Right forelimb (tissue), 1 donor: ENCODE measurements around the gene AKT1.

Experiments used
- DNase-seq: peaks from one replicate; pipeline ENCODE4 v3.0.0-alpha.2; 2018

The AKT1 gene

DNA sequence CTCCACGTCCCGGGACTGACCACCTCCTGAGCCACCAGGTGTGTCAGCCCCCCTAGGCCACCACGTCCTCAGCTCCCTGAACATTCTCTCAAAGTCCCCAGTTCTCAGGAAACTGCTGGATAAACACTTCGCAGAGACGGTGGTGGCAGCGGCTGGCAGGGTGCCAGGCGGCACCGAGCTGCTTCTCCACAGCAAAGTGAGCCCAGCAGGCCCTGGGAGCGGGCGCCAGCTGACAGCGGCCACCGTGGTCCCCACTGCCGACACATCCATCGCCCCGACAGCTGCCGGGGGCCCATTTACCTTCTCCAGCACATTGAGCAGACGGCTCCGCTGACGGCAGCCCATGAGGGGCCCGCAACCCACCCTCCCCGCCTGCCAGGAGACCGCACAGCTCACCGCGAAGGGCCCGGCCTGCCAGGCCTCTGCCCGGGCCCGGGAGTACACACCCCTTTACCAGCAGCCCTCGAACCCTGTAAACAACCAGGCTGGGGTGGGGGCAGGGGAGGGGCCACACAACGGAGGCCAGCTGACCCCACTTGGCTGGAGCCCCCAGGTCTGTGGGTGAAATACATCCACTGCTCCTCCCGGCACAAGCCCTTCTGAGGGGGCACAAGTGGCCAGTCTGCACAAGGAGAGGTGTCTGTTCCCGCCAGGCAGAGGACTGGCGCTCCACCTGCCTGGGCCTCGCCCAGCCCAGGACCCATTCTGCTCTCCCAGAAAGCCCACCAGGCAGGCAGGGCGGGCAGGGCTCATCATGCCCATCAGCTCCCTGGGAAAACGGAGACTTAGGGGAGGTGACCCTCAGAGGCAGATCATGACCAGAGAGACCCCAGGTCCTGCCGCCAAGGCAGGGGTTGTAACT is 10.5 kb downstream of the AKT1 start:
- DNase-seq: no peak

- DNase-seq: no peak
Measured at GRCh38 chr14:104784218-104784568, 11.4 kb downstream of the AKT1 start.

- DNase-seq: no peak
Measured at GRCh38 chr14:104783484-104784217, 11.9 kb downstream of the AKT1 start.

DNA sequence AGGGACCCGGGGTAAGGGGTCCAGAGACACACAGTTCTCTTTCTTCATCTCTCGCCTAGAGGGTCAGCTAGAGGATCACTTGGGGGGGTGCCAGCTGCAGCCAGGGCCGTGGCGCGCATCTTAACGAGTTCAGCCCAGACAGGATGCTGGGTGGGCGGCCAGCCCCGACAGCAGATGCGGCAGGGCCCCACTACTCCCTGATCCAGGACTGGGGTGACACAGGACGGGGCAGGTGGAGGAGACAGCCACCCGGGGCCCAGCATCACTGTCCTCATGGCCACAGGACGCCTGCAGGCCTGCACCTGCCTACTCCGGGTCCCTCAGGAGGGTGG is 12.8 kb downstream of the AKT1 start:
- DNase-seq: no peak

- DNase-seq: no peak
Measured at GRCh38 chr14:104782086-104782807, 13.3 kb downstream of the AKT1 start.

DNA sequence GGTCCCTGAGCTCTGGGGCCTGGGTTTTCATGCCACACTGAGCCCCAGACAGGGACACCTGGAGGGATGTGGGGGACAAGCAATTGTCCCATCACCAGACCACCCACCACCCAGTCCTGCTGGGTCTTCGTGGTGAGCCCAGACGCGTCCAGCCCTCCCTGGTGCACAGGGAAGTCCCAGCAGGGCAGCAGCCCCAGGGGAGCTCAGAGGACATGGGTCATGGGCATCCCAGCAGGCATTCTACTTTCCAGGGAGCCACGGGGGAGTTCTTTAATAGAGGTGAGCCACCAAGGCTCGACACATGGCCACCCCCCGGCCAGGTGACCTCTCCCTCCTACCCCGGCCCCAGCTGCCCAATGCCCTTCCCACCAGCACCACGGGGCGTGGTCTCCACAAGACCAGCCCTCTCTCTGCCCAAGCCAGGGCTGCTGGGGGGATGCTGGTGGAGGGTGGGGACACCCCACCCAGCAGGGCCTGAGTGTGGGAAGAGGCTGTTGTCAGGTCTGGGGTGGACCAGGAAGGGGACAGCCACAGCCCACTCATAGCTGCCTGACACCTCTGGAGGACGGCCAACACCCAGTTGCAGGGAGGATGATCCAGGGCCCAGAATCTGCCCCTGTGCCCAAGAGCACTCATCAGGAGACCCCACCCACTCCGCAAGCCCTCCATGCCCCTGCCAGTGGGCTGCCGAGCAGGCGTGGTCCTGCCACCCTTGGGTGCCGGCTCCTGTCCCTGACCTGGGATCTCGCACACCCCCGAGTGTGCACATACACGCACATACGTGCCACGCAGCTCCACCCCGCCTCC is 14.1 kb downstream of the AKT1 start:
- no peak for DNase-seq

- DNase-seq: no peak
Measured at GRCh38 chr14:104780513-104781030, 15.0 kb downstream of the AKT1 start.

DNA sequence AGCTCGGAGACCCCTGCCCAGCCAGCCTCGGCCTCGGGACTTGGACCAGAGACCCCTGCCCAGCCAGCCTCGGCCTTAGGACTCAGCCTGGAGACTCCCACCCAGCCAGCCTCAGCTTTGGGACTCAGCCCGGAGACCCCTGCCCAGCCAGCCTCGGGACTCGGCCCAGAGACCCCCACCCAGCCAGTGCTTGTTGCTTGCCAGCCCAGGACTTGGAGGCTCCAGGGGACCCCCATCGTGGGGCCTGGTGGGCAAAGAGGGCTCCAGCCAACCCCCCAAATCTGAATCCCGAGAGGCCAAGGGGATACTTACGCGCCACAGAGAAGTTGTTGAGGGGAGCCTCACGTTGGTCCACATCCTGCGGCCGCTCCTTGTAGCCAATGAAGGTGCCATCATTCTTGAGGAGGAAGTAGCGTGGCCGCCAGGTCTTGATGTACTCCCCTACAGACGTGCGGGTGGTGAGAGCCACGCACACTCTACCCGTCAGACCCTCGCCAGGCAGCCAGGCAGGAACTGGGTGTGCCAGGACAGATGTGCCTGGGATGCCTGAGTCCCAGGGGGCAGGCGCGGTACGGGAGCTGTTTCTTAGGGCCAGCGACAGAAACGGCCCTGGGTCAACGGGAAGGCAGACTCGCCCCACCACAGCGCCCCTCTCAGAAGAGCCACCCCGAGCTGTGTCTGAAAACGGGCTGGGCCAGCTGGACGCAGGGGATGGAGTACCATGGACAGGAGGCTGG is 15.6 kb downstream of the AKT1 start:
- no peak for DNase-seq

DNA sequence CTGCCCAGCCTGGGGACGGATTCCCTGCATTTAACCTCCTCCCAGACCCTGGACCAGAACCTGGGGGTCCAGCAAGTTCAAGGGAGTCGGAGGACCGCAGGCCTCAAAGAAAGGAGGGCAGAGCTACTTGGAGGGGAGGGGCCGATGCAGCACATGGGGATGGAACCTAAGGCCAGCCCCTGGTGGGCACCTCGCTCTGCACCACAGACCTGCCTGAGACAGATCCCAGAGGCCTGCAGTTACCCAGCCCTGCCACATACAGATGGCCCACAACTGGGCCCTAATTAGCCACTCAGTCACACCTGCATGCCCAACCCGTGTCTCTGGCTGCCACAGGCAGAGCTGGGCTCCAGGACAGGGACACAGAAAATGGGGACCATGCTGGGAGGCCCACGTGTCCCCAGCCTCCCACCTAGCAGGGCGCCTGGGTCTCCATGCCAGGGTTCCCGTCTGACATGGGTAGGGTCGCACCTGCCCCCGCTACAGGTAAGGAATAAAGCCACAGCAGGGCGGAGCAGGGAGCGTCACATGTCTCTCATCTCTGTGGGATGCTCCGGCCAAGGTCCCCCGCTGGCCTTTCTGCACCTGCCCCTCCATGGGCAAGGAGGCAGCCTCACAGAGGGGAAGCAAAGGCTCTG is 16.7 kb downstream of the AKT1 start:
- no peak for DNase-seq

DNA sequence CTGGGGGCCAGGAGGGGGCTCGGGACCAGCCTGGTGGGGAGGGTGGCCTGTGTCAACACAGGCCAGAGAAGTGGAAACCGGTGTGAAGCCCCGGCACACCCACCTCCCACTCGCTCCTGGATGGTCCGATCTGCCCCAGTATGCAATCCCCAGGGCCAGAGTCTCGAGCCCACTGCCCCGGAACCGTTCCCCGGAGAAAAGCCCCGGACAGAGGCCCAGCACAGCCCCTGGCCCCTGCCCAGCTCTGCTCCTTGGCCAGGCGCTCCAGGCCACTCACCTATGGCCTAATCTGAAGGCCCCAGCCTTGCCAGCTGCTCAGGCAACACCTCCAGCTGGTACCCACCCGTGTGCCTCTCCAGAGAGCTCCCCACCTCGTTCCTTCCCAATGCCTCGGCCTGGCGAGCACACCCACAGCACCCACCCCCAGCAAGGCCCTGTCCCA is 17.7 kb downstream of the AKT1 start:
- DNase-seq: no peak

- DNase-seq: no peak
Measured at GRCh38 chr14:104776961-104777807, 18.4 kb downstream of the AKT1 start.

DNA sequence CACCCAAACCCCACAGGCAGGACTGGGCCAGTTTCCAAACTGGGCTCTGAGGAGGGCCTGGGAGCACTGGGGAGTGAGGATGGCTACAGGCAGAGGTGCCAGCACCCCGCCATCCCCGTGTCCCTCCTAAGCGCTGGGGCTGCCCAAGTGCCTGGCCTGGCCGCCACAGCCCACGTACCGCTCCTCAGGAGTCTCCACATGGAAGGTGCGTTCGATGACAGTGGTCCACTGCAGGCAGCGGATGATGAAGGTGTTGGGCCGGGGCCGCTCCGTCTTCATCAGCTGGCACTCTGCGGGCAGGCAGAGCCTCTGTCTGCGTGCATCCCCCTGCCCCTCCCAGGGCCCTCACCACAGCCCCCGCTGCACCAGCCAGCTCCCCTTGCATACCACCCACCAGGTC is 19.1 kb downstream of the AKT1 start:
- no peak for DNase-seq

GRCh38 chr14:104775073-104775489 is 20.5 kb downstream of the AKT1 start:
- DNase-seq: no peak

DNA sequence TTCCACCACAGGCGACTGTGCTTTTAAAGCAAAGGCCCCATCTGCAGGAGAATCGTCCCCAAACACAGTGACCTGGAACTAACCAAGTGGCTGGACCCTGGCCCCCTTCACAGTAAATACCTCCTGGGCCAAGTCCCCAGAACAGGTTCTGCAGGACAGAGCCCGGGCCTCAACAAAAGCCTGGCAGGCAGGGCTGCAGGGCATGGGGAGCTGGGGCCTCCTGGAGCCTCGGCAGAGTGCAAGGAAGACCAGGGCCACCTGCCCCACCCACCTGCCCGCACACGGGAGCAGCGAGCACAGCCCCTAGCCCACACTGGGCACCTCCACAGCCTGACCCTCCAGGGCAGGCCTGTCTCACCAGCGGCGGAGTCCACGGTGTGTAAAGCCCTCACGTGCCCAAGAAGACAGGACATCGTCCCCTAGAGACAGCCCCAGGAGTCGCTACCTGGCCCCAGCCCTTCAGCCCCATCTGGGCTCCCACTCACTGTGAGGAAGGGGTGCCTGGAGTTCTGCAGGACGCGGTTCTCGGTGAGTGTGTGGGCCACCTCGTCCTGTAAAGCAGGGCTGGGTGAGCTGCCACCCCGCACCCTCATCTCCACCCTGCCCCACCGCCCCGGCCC is 21.0 kb downstream of the AKT1 start:
- no peak for DNase-seq

GRCh38 chr14:104773505-104774452 is 21.8 kb downstream of the AKT1 start:
- no peak for DNase-seq

- no peak for DNase-seq
Measured at GRCh38 chr14:104772707-104773504, 22.6 kb downstream of the AKT1 start.

GRCh38 chr14:104771918-104772706 is 23.4 kb downstream of the AKT1 start:
- DNase-seq: no peak
